A673 (cell line): Measurements from ENCODE around the gene PVALEF.

ENCODE experiments used
- CTCF ChIP-seq: fragments of 300-800, 200-600 bp; sonication (generic); conservative IDR thresholded peaks from 2 replicates; pipeline ENCODE4 v1.5.1; 2017; ENCODE audit warnings: low read depth, mild to moderate bottlenecking, antibody characterized with exemption, low read length, moderate library complexity, mixed read lengths
- EZH2 ChIP-seq: fragments of 200-600 bp; sonication (generic); IDR thresholded peaks from 2 replicates; pipeline ENCODE4 v1.6.1; 2017; ENCODE audit warnings: borderline replicate concordance, low read depth, mild to moderate bottlenecking, mixed read lengths, antibody characterized with exemption, low read length; ENCODE audit not compliant: poor library complexity, severe bottlenecking

GRCh38 chr17:81164371-81165245 is 699 bp upstream of the PVALEF start:
- TF ChIP-seq EZH2 = no peak
- TF ChIP-seq CTCF = no peak
